NCI-H2171 (cell line): ENCODE data around the gene HCFC2.
"Not testable (repeated sequence)": the region's sequence is repeated elsewhere in the genome, so short reads cannot be mapped to it uniquely, and the experiment has no call there.

Experiments
- DNase-seq: peaks from one replicate; lab custom pipeline; 2025; lab: John Stamatoyannopoulos, UW

Gene HCFC2

GRCh38 chr12:104057771-104058197 lies 6.5 kb upstream of the HCFC2 start:
- DNase-seq, result peak; percentile 38

- no peak for DNase-seq
Observed at GRCh38 chr12:104058802-104059201, 5.5 kb upstream of the HCFC2 start.

GRCh38 chr12:104059963-104060362 lies 4.4 kb upstream of the HCFC2 start:
- DNase-seq, result no peak

GRCh38 chr12:104060791-104061190 lies 3.5 kb upstream of the HCFC2 start:
- no peak for DNase-seq

DNA sequence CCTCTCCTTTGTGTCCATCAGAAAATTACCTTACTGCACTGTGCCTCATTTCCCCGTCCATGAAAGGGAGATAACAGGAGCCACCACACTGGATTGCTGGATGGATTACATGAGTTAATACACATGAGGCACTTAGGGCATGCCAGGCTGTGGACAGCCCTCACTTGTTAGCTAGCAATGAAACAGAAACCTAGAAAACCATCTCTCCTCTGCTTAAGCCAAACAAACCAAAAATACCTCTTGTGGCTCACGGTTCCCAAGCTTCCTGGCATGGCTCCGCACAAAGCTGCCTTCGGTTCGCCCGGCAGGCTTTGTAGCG lies 660 bp upstream of the HCFC2 start:
- DNase-seq, result no peak

GRCh38 chr12:104064842-104065427 lies 604 bp downstream of the HCFC2 start:
- no peak for DNase-seq

DNA sequence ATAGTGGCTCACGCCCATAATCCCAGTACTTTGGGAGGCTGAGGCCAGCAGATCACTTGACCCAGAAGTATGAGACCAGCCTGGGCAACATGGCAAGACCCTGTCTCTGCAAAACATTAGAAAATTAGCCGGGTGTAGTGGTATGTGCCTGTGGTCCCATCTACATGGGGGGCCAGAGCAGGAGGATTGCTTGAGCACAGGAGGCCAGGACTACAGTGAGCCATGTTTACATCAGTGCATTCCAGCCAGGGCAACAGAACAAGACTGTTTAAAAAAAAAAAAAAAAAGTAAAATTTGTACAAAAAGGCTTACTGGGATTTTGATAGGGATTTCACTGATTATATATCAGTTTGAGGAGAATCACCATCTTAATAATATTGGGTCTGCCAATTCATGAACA lies 7.8 kb downstream of the HCFC2 start:
- no peak for DNase-seq

DNA sequence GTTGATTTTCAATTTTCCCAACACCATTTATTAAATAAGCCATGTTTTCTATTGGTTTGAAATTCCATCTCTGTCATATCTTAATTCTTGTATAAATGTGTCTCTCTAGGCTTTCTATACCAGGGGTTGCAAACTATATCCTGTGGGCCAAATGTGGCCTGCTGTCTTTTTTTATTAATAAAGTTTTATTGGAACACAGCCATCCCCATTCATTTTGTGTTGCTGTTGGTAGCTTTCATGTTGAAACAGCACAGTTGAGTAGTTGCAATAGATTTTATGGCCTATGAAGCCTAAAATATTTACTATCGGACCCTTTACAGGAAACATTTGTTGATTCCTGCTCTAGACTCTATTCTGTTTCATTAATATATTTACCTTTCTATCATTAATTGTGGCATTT lies 9.4 kb downstream of the HCFC2 start:
- DNase-seq, result no peak

DNA sequence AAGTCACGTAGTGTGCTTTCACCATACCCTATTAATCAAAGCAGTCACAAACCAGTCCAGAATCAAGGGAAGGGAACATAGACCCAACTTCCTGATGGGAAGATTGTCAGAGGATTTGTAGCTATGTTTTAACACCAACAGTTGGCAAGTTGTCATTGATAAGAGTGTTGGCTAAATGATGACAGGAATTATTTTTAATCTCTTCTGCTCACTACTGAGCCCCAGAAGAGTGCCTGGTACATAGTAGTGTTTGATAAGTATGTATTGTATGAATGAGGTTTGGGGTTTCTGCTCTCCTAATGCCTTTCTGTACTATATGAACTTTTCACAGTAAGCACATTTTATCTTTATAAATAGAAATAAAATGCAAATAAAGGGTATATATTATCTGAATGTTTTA lies 14.7 kb downstream of the HCFC2 start:
- no peak for DNase-seq

DNA sequence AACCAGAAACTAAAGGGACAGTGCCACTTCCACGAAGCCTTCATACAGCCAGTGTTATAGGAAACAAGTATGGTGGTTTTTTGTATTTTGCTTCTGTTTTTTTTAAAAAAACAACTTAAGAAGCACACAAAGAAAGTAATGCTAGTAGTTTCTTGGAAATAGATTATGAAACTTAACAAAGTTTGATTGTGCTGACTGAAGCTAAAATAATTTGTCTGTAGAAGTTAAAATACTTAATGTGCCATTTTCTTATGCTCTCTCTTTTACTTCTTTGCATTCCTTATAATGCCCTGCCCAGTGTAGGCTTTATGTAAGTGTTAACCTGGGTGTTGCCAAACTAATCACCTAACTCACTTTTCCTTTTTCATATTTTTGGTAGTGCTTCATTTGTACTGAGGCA lies 16.4 kb downstream of the HCFC2 start:
- DNase-seq, result no peak

- DNase-seq, result no peak
Observed at GRCh38 chr12:104083769-104084475, 19.6 kb downstream of the HCFC2 start.

DNA sequence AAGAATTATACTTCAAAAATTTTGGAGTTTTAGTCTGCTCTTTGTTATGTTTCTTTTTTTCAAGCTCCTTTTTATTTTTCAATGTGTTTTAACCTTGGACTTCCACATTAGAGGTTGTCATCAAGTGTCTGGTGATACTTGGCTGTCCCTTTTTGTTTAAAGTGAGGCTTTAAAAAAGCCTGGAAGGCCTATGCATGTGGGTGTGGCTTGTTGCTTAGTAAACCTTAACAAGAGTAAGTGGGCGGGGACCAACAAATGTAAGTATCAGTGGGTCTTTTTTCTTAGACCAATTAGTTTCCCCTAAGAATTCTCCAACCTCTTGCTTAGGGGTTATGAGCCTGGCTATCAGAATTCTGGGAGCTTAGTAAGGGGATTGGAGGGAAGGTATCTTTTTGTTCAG lies 26.4 kb downstream of the HCFC2 start:
- DNase-seq, result no peak

GRCh38 chr12:104091136-104091535 lies 26.8 kb downstream of the HCFC2 start:
- no peak for DNase-seq

DNA sequence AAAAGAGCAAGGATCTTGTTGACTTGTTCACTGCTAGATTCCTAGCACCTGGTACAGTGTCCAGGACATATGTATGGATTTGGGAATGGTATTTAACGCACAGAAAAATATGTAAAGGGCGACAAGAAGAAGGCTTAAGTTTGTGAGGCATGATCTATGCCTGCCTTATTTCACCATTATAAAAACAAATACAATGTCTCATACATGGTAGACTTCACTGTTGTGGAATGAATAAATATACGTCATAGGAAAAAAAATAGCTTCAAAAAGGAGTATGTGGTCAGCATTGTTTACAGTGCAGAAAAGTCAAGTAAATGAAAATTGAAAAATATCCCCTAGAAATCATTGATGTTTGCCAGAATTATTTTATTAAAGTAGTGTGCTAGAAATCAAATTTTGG lies 30.0 kb downstream of the HCFC2 start:
- DNase-seq, result no peak

DNA sequence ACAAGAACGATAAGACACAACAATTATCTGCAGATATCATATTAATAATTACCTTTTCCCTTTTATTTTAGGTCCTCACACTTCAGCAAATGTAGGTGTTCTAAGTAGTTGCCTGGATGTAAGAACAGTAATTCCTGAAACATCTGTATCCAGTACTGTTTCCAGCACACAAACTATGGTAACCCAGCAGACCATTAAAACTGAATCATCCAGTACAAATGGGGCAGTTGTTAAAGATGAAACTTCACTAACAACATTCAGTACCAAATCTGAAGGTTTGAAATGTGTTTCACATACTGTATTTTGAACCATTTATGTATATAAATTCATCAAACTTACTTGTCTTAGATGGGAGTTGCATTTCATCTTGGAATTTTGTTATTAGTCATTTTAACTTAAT lies 31.0 kb downstream of the HCFC2 start:
- no peak for DNase-seq

- no peak for DNase-seq
Observed at GRCh38 chr12:104097954-104098353, 33.6 kb downstream of the HCFC2 start.

DNA sequence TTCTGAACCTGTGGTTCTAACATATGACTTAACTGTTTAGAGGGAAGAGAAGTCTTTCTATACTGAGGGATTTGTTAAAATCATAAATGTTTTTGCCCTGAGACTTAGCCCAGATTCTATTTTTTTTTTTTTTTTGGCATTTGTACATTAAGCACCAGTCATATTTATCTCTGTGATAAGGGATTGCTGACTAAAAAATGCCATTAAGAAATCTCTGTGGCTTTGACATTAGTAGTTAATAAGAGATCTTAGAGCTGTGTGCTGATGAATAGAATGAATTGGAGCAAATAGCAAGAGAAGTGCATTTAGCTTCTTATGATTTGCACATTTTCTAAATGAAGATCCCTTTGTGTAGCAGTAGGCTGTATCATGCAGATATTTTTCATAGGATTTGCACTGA lies 41.1 kb downstream of the HCFC2 start:
- DNase-seq, result no peak

- no peak for DNase-seq
Observed at GRCh38 chr12:104106965-104107364, 42.6 kb downstream of the HCFC2 start.

DNA sequence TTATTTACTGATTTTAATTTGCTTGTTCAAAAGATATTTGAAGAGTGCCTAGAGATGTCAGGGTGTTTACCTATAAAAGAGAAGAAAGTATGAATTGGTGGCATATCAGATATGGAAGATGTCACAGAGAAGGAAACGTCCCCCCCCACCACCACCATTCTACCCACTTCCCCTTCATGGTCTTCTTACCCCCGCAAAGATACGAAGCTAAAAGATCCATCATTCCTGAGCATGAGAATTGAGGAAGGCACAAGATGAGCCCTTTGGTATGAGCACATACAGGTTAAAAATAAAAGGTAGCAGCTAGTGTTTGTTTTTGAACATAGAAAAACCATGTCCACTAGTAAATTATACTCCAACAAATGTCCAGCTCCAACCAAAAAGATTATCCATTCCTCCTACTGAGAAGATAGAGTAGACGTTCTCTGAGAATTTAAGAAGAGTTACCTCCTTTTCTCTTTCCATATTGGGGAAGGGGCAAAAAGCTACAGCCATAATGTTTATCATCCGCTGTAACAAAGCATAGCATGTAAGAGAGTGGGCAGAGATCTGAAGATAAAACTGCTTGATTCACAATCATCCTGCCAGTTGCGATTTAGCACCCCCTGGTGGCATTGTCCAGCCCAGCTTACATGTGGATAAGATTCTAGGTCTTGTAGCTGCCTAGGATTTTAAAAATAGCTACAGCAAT lies 44.6 kb downstream of the HCFC2 start:
- peak; percentile 56 for DNase-seq

GRCh38 chr12:104109446-104110271 lies 45.3 kb downstream of the HCFC2 start:
- DNase-seq, result no peak

DNA sequence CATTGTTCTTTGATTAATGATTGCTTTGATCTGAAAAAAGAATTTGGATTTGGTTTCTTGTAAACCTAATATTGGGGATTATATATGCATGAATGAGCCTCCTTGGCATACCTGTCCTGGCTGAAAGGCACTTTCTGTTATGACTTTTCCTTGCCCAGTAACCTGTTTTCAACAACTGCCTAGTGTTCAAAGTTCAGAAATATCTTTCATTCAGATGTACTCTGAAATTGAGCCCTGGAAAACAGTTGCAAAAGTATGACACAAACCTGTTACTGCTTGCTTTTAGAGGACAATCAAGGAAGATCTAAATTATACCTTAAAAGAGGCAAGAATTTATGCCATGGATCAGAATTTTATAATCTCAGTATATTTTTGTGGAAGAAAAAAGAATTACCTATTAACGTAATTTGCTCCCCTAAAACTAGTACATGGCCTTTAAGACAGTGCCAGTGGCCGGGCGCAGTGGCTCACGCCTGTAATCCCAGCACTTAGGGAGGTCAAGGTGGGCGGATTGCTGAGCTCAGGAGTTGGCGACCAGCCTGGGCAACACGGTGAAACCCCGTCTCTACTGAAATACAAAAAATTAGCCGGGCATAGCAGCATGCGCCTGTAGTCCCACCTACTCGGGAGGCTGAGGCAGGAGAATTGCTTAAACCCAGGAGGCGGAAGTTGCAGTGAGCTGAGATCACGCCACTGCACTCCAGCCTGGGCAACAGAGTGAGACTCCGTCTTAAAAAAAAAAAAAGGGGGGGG lies 50.7 kb downstream of the HCFC2 start:
- DNase-seq, result not testable (repeated sequence)

- peak; percentile 6 for DNase-seq
Observed at GRCh38 chr12:104115587-104115975, 51.2 kb downstream of the HCFC2 start.
